ENCODE measurements around the gene ZNF391.

GRCh38 chr6:27383011-27383410 is 5.5 kb upstream of the ZNF391 start:
- TF ChIP-seq, protein P1, sequence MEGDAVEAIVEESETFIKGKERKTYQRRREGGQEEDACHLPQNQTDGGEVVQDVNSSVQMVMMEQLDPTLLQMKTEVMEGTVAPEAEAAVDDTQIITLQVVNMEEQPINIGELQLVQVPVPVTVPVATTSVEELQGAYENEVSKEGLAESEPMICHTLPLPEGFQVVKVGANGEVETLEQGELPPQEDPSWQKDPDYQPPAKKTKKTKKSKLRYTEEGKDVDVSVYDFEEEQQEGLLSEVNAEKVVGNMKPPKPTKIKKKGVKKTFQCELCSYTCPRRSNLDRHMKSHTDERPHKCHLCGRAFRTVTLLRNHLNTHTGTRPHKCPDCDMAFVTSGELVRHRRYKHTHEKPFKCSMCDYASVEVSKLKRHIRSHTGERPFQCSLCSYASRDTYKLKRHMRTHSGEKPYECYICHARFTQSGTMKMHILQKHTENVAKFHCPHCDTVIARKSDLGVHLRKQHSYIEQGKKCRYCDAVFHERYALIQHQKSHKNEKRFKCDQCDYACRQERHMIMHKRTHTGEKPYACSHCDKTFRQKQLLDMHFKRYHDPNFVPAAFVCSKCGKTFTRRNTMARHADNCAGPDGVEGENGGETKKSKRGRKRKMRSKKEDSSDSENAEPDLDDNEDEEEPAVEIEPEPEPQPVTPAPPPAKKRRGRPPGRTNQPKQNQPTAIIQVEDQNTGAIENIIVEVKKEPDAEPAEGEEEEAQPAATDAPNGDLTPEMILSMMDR (IDR thresholded peaks at IDR 0.05; ENCODE audit: insufficient read depth, low read depth, low read length): no peak
- no peak for TF ChIP-seq EZH2 (IDR thresholded peaks at IDR 0.05; ENCODE audit: insufficient read depth, low read length)

Measured in astrocyte (in vitro differentiated cells and primary cell).